Measurements from ENCODE around the gene ANKRD22.
"Not testable (repeated sequence)": the region's sequence is repeated elsewhere in the genome, so short reads cannot be mapped to it uniquely, and the experiment has no call there.

The ANKRD22 gene

GRCh38 chr10:88851706-88852105 lies at the start of gene ANKRD22:
TSS of gene ANKRD22 (minus strand) at chr10:88851844. CDS start at chr10:88851607, 237 bp downstream.
- DNase-seq, result peak; percentile 86

- no peak for DNase-seq
These were observed 48.2 kb upstream of the ANKRD22 start for GRCh38 chr10:88899886-88900285.

DNA sequence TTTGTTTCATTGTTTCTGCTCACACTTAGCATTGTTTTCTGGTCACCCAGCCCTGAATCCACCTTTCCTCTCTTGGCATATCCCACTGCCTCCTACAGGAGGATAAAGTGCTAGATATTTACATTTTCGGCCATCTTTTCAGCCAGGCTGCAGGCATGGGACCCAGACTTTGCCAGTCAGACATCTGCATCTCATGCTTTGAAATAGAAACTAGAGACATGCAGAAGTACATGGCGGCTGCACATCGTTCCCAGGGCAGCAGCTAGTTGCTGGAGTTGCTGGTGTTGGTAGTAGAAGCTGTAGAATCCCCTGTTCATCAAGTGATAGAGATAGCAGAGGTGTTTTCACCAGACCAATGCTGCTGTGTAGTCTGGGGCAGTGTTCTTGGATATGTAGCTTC lies 47.1 kb upstream of the ANKRD22 start:
- no peak for DNase-seq

DNA sequence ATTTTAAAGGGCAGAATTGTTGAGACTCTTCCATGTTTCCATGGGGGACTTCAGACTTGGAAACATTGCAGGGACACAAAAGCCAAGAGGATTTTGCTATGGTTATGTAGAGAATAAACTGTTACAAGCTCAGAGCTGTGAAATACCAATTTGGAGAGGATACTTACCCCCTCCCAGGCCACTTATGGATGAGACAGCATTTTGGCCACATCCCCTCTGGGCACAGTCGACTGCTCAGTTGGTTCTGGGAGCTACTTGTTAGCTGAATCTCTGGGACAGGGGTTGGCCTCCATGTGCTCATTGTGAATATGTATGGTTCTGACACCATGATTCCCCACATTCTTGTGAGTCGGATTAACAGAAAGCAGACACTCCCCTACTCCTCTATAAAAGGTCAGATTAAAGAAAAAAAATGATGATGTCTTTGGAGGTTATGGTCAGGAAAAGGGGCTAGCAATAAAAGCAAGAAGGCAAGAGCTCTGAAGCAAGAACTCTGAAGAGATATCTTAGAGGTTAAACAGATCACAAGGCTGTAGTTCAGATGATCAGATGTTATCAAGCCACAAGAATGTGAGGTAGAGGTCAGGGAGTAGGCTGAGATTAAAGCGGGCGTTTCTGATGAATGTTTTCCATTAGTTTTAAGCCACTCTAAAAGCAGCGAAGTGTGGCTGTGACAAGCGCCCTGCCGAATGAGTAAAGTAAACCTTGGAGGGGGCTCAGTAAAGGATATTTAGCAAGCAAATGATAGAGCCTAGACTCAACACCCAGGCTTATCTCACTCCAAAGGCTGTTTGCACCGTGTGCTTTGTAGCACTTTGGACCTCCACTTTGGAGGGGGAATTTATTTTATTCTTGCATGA lies 45.6 kb upstream of the ANKRD22 start:
- DNase-seq, result no peak

- DNase-seq, result no peak
These were observed 44.8 kb upstream of the ANKRD22 start for GRCh38 chr10:88896372-88896993.

GRCh38 chr10:88895250-88895649 lies 43.6 kb upstream of the ANKRD22 start:
- DNase-seq, result no peak

DNA sequence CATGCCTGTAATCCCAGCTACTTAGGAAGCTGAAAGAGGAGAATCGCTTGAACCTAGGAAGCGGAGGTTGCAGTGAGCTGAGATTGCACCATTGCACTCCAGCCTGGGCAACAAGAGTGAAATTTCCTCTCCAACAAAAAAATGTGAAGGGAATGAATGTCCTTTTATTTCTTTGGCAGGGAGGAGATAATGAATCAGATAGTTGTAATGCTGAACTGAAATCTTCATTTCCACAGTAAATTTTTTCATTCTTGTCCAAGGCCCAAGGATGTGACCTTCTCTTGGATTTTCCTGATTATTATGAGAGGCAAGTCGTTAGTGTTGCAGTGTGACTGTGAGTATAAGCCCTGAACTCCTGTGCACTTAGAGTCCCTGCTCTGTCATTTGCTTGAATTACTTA lies 42.0 kb upstream of the ANKRD22 start:
- DNase-seq, result no peak

GRCh38 chr10:88892222-88892967 lies 40.8 kb upstream of the ANKRD22 start:
- no peak for DNase-seq

DNA sequence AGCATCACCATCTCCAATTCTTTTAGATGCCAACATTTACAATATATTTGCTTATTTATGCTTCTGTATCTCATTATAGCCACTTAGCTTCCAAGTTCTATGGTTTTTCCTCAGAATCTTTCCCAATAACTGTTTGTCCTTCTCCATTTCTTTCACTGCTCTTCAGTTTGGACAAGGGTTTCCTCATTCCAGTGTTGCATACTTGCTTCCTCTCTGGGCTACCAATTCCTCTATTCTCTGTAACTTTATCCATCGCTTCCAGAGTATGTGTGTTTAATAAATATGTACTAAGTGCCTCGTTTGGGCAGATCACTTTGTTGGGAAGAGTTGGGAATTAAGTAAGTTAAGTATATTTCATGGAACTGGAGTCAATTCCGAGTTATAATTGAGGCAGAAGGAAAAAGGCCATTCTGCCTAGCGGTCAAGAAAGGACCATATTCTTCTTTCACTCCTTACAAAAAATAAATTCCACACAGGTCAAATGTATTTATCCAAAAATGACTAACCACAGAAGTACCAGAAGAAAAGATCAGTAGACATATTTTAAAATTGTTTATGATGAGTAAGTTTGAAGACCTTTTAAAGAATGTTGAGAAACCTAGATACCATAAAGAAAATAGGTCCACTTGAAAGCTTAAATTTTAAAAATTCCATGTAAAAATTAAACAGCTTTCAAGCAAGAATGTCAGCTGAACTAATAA lies 39.2 kb upstream of the ANKRD22 start:
- DNase-seq, result peak; percentile 30

DNA sequence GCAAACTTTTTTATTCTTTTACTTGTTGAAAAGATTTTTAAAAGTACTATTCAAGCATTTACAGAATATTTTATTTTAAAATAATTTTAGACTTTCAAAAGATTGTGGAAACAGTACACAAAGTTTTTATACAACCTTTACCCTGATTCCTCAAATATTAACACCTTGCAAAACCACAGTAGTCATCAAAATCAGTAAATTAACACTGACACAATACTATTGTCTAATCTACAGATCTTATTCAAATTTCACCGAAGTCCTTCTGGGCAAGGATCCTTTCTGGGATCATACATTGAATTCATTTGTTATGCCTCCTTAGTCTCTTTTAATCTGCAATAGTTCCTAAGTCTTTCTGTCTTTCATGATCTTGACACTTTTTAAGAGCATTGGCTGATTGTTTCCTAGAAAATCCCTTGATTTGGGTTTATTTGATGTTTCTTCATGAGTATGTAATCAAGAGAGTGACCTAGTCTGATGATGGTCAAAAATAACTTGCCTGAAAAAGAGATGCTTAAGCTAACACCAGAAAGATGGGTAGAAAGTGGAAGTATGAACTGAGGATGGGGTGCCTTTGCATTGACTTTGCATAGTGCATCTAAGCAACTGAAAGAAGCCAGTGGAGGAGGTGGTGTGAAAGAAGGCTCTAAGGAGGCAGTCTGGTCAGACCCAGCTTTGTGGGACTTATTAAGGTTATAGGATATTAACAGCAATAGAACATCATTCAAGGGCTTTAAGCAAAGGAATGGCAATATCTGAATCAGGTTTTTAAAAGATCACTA lies 38.1 kb upstream of the ANKRD22 start:
- no peak for DNase-seq

DNA sequence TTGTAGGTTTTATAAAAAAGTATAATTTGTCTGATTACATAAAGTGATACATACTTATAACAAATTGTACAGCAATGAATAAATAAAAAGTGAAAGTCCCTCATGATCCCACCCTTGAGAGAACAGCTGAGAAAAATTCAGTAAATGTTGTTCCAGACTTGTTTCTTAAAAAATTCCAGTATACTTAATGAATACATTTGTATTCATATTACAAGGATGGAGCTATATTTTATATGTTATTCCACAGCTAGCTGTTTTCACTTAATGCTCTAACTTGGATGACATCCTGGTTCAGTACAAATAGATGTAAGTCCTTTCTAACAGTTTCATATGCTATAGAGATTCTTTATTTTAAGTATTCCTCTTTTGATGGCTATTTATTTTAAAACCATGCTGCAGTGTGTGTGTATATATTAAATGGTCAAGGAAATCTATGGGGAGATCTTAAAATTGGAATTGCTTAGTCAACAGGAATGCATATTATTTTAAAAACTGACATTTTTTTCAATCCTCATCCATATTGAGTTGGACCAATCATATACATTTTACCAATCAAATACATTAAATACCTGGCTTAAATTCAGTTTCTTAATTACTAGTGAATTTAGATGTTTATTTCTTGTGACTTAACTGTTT lies 37.3 kb upstream of the ANKRD22 start:
- DNase-seq, result no peak

DNA sequence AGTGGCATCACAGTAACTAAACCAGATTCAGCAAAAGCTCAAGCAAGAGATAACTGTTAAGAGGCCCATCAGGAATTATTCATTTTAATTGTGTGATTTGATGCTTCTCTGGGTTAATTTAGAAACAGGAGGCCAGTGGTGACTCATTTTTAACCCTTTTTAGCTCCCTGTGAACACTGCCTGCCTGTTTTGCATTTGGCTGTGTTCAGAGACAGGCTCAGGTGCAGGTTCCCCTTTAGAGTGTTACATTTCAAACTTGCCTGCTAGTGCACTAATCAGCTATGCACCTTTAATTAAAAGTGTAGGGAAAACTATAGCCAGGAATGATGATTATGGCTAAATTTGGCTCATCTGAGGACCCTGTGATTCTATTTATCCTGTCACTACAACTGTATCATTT lies 34.9 kb upstream of the ANKRD22 start:
- no peak for DNase-seq

DNA sequence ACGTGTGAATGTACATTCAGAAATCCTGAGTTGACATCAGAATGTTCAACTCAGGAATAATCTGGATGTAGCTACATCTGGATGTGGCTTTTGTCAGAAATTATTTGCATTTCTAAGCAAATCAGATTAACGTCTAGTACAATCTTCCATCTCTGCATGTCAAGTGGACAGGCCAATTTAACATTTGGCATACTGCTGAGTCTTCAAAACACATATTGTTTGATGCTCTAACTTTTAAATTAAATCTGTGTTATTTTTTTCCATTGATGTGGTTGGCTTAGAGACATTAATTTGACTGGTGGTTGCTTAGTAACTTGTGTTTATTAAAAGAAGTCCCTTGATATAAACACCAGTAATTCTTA lies 31.8 kb upstream of the ANKRD22 start:
- no peak for DNase-seq

DNA sequence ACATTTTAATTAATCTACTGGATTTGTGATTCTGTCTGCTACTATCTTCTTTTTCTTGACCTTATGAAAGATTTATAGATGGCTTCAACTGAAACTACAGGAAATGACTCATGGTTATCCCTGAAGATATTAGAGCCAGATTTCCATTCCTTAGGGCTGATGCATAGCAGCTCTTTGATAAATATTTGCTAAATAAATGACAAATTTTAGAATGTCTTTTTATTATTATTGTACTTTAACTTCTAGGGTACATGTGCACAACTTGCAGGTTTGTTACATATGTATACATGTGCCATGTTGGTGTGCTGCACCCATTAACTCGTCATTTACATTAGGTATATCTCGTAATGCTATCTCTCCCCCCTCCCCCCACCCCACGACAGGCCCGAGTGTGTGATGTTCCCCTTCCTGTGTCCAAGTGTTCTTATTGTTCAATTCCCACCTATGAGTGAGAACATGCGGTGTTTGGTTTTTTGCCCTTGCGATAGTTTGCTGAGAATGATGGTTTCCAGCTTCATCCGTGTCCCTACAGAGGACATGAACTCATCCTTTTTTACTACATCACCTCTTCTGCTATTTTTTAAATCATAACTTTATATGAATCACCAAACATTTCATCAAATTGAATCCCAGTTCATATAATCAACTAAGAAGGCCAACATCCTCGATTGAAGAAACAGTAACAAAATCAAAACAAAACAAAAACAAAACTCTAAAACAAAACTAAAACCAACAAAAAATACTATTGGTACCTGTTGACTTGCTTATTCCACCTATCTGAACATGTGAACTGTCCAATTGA lies 31.2 kb upstream of the ANKRD22 start:
- DNase-seq, result not testable (repeated sequence)

DNA sequence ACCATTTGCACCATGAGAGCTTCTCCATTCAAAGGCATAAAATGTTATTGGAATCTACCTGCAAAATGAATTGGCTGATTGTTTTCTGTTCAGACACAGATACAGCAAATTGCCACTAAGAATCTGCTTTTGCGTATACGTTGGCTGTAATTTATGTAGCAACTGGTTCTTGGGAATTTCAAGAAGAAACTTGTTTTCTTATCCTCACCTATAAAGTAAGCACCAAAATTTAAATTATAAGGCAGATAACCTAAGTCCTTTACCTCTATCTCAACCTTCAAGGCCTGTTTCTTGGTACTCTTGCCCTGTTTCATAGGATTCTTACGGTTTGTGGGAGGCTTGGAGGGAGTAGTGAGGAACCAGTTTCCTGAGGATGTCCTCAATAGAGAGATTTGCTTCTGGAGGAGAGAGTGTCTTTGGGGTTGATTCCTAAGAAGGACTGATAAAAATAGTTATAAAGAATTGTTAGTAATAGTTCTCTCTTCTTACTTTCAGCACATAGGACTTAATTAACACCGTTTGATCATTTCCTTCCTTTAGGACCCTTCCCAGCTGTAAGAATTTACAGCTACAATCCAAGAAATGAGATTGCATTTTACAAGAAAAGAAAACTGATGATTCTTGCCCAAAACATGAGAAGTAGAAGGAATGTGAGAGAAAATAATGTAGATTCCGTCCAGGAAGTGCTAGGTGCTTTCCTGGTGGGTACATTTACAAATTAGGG lies 30.4 kb upstream of the ANKRD22 start:
- DNase-seq, result no peak

DNA sequence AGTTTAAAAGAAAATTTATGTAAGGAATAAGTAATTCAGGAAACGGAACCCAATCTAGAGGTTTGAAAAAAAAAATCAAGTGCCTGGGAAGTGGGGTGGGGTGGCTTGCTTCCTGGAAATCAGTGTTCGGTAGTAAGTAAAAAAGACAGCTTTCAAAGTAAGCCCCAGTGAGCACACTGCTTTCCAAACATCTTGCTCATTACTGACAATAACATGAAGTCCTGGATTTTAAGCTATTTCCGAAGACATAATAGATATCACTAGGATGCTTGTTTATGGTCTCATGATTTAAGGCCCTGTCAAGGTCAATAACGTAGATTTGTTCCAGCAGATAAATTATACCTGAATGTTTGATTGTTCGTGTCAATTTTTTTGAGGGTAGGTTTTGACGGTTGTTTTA lies 29.7 kb upstream of the ANKRD22 start:
- DNase-seq, result no peak

DNA sequence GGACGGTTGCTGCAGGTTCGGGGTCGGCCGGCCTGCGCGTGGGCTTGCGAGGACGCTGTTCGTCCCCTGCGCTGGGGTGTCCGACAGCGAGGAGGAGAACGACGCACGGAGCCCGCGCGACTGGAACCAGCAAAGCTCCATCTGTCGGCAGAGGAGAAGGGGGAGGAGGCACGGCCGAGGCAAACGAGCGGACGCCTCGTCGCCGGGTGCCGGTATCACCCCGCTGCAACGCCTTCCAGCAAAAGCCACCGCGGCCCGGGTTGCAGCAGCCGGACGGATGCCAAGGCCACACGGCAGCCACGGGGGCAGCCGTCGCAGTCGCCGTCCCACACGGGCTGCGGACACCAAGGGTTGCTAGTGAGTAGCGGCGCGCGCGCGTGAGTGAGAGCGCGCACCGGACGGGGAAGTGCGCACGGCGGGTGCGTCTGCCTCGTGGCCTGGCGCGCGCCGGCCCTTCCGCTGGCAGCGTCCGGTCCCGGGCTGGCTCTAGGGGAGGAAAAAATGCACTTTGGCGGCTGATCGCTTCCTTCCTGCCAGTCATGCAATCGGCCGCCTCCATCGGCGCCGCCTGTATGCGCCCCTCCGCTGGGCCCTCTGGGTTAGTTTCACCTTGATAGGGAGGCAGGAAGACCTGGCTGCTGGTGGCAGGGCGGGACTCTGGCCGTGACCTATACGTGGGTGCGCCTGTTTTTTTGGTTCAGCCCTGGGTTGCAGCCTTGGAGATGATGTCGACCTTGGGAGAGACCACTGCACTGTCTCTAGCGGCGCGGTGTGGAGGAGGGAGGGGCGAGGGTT lies 28.8 kb upstream of the ANKRD22 start:
- DNase-seq, result peak; percentile 90

- no peak for DNase-seq
These were observed 28.1 kb upstream of the ANKRD22 start, which contains the start of gene STAMBPL1 for GRCh38 chr10:88879534-88880281. TSS of gene STAMBPL1 (plus strand) at chr10:88880245. CDS start at chr10:88901709, 21,464 bp downstream.

Measured in suppressor macrophage treated with lipopolysaccharide for 4 hours (primary cell).